ENCODE results near the gene TAL1. TPM values are rescaled to one million over a fixed set of nuclear protein-coding genes. Genes with fewer than 3 reads are reported as not detected.

The TAL1 gene
- total RNA-seq, 4 donors from 2014 or later: 1.2 to 7.4 (median 2.9) TPM

DNA sequence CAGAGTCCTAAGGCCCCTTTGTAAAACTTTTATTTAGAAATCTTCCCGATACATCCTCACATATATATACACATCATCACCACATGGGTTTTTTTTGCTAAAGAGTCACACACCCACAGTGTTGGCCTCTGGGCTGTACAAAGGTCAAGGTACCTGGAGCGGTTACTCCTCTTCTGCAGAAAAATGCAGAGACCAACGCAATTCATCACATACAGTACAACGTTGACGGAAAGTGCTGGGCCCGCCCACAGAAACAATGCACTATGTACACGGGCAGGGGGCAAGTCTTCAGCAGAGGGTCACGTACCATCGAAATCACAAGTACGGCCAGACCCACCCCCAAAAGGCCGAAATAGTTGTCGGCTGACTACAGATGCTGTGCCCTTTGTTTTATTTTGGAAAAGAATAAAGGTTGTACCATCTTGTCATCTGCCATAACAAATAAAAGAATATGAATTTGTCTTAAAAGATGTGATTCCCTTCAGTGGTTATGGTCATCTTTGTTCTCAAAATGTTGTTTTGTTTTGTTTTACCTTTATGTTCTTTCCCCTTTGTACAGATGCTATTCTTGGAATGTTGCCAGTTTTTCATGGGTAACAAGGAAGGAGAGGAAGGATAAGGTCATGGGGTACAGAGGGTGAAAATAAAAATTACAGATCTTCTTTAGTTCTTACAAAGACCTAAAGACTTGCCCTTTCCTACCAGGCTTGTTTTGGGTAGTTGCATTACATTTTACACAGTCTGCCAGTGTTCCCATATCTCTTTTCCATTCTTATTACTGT, 15.6 kb downstream of the TAL1 start:
- Histone ChIP-seq H3K27ac (no peak overlapping the region), H3K9me3 (no peaks in the 10 kb centered on the region), H3K27me3 (no peaks in the 10 kb centered on the region), H3K4me1 (no peaks in the 10 kb centered on the region), H3K36me3 (no peaks in the 10 kb centered on the region), H3K4me3 (no peak overlapping the region)
- no peak for DNase-seq
- no peak for TF ChIP-seq POLR2A (IDR thresholded peaks at IDR 0.05)
- TF ChIP-seq, protein P1, sequence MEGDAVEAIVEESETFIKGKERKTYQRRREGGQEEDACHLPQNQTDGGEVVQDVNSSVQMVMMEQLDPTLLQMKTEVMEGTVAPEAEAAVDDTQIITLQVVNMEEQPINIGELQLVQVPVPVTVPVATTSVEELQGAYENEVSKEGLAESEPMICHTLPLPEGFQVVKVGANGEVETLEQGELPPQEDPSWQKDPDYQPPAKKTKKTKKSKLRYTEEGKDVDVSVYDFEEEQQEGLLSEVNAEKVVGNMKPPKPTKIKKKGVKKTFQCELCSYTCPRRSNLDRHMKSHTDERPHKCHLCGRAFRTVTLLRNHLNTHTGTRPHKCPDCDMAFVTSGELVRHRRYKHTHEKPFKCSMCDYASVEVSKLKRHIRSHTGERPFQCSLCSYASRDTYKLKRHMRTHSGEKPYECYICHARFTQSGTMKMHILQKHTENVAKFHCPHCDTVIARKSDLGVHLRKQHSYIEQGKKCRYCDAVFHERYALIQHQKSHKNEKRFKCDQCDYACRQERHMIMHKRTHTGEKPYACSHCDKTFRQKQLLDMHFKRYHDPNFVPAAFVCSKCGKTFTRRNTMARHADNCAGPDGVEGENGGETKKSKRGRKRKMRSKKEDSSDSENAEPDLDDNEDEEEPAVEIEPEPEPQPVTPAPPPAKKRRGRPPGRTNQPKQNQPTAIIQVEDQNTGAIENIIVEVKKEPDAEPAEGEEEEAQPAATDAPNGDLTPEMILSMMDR (IDR thresholded peaks at IDR 0.05): no peak

DNA sequence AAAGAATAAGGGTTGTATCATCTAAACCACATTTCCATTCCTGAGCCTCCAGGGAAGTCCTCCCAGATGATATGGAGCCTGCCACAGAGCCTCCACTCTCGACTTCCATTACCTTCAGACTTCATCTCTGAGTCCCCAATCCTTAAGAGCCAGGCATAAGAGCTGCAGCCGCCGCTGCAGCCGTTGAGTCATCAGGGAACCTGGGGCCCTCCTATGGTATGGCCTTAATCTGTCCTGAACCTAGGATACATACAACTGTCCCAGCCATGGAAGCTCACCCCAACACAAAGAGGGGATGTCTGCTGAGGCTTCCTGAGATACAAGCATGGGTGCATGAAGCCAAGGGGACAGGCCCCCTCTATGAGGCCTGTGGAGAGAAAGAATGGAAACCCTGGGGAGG, 16.3 kb downstream of the TAL1 start:
- DNase-seq: no peak
- no peak overlapping the region for H3K27ac ChIP-seq

DNA sequence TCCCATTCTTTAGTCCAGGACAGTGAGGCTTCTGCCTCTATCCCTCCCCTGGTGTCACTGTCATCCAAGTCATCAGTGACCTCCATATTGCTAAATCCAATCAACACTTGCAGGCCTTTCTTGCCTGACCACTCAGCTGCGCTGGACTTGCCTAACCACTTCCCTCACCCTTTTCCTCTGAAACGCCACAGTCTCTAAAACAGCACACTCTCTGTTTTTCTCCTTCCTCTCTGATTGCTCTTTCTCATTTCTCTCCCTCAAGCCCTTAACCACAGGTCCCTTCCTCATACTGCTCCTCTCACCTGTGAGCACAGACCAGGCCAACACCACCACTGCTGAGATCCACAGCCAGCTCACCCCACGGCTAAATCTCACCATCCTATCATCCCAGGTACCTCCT, 17.5 kb downstream of the TAL1 start:
- Histone ChIP-seq H3K27me3 (no peaks in the 10 kb centered on the region), H3K4me3 (no peak overlapping the region), H3K36me3 (no peaks in the 10 kb centered on the region), H3K4me1 (no peaks in the 10 kb centered on the region), H3K9me3 (no peaks in the 10 kb centered on the region), H3K27ac (no peak overlapping the region)
- DNase-seq: no peak
- TF ChIP-seq POLR2A (IDR thresholded peaks at IDR 0.05): no peak
- TF ChIP-seq, protein P1 (IDR thresholded peaks at IDR 0.05): no peak

More for the DNA sequence above, 16.3 kb downstream of the TAL1 start:
- Histone ChIP-seq H3K9me3 (no peaks in the 10 kb centered on the region), H3K4me1 (no peaks in the 10 kb centered on the region), H3K36me3 (no peaks in the 10 kb centered on the region), H3K4me3 (no peak overlapping the region), H3K27me3 (no peaks in the 10 kb centered on the region)
- no peak for TF ChIP-seq POLR2A (IDR thresholded peaks at IDR 0.05)
- TF ChIP-seq, protein P1 (IDR thresholded peaks at IDR 0.05): no peak

DNA sequence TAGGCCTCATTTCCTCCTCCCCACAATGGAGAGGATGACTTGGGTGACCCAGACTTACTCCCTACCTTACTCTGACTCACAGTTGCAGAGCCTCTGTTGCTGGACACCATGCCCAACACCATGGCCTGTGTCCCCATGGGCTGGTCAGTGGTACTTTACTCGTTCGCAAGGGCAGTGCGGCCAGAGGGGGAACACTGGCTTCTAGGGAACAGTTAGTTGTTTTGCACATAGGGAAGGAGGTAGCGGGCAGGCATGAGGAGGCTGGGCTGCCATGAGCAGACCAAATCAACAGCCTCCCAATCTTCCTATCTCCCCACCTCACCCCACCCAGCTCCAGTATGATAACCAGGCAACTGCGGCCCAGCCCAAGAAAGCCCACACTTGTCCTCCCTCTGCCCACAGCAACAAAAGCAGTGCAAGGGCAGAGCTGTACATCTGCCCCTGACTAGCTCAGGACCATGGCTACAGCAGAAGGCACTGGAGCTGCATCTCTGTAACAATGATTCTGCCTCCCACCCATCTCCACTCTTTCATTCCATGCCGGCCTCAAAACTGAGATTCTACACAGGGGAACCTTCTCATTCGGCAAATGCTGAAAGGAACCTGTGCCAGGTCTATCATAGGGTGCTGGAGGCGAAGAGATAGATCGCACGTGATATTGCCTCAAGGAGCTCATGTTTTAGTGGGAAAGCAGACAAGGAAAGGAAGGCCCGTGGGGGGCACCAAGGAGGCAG, 18.6 kb downstream of the TAL1 start:
- Histone ChIP-seq H3K27me3 (no peaks in the 10 kb centered on the region), H3K4me3 (no peak overlapping the region), H3K4me1 (no peaks in the 10 kb centered on the region), H3K9me3 (no peaks in the 10 kb centered on the region), H3K36me3 (no peaks in the 10 kb centered on the region), H3K27ac (no peak overlapping the region)
- TF ChIP-seq, protein P1 (IDR thresholded peaks at IDR 0.05): no peak
- TF ChIP-seq POLR2A (IDR thresholded peaks at IDR 0.05): no peak
- peak in 1 of 3 donors; percentile 34 for DNase-seq

DNA sequence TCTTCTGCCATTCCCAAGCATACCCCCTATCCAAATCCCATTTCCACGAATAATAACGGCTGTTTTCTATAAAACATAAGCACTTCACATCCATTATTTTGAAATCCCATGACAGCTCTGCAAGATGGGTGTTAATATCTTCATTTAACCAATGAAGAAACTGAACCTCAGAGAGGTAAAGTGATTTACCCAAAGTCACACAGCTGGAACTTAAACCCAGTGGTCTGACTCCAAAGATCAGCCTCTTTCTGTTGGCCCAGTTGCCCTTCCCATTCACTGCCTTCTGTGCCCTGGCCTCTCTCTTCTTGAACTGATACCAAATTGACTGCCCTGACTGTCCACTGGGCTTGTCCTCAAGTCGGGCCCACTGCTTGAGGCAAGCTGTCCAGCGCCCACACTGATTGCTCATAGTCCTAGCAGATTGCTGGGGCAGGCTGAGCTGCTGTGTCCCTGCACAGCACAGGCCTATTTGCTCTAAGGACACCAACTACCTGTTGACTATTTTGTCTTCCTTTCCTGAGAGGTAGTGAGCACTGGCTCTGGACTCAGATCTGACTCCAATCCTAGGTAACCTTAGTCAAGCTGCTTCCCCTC, 19.3 kb downstream of the TAL1 start:
- H3K9me3 ChIP-seq: no peaks in the 10 kb centered on the region
- H3K36me3 ChIP-seq: no peaks in the 10 kb centered on the region
- TF ChIP-seq, protein P1 (IDR thresholded peaks at IDR 0.05): no peak
- TF ChIP-seq POLR2A (IDR thresholded peaks at IDR 0.05): no peak
- no peaks in the 10 kb centered on the region for H3K4me1 ChIP-seq
- no peaks in the 10 kb centered on the region for H3K27me3 ChIP-seq
- peak overlapping the region in 1 of 4 donors; percentile 48 for H3K27ac ChIP-seq
- DNase-seq: peak in 1 of 3 donors; percentile 27
- H3K4me3 ChIP-seq: no peak overlapping the region
